AG08396 (cell line): Measurements from ENCODE around the gene KRTAP12-4.
"Not testable (repeated sequence)": the region's sequence is repeated elsewhere in the genome, so short reads cannot be mapped to it uniquely, and the experiment has no call there.

ENCODE experiments used
- DNase-seq: peaks from one replicate; pipeline ENCODE4 v3.0.0; 2012; ENCODE audit warnings: low spot score, mixed read lengths

KRTAP12-4 gene

GRCh38 chr21:44630440-44630839, 24.0 kb downstream of the KRTAP12-4 start:
- no peak for DNase-seq

DNA sequence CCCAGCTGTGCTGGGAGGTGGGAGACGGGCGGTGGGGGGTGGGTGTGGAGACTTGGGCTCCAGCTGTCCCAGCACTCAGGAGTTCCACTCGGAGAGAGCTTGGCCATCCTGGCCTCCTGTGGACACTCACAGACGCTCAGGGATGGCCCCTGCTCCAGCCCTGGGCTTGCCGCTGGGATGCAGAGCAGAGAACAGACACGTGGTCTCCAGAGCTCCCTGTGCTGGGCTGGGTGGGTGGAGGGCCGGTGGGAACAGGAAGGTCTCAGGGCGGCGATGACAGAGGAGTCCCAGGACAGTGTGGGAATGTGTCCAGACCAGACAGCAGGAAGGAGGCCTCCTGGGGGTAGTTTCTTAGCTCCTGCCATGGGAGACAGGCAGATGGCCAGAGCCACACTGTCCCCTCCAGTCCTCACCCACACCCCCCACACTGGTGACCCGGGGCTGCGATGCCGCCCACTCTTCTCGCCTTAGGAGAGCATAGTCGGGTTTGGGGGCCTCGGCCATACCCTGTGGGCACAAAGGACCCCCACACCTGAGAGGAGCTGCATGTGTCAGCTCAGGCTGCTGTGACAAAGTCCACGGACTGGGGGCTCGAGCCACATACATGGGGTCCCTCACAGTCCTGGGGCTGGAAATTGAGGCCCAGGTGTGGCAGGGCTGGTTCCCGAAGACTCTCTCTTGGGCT, 25.6 kb downstream of the KRTAP12-4 start:
- no peak for DNase-seq

DNA sequence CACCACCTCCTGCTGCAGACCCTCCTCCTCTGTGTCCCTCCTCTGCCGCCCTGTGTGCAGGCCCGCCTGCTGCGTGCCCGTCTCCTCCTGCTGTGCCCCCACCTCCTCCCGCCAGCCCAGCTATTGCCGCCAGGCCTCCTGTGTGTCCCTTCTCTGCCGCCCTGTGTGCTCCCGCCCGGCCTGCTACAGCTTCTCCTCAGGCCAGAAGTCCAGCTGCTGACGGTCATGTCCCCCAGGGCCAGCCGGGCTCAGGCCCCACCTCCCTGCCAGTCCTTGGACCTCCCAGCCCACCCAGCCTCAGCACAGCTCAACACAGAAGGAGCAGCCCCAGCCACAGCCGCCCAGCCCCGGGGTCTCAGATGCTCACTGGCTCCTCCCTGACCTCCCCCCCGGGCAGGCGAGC, 26.6 kb downstream of the KRTAP12-4 start:
- DNase-seq = not testable (repeated sequence)

GRCh38 chr21:44627181-44627822, 27.2 kb downstream of the KRTAP12-4 start:
- not testable (repeated sequence) for DNase-seq

DNA sequence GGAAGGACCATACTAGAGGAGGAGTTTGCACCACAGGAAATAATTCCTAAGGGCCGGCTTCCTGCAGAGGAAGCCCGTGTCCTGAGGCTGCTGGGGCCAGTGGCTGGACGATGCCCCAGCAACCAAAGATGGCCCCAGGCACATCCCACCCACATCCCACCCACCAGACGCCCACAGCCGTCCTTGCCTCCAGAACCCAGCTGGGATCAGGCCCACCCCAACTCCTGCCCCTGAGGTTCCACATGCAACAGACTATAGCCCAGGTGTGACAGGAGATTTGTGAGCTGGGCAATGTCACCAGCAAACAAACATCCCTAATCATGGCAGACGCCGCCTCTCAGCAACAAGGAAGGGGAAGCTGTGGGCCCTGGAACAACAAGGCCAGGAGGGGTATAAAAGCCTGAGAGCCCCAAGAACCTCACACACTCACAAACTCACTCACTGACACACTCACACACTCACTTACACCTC, 27.8 kb downstream of the KRTAP12-4 start, which contains the start of gene KRTAP10-9:
Gene KRTAP10-9, plus strand, starts transcription at position 421 of the 471 bp plus-strand sequence. CDS start 79 bp downstream, outside the sequence.
- no peak for DNase-seq

DNA sequence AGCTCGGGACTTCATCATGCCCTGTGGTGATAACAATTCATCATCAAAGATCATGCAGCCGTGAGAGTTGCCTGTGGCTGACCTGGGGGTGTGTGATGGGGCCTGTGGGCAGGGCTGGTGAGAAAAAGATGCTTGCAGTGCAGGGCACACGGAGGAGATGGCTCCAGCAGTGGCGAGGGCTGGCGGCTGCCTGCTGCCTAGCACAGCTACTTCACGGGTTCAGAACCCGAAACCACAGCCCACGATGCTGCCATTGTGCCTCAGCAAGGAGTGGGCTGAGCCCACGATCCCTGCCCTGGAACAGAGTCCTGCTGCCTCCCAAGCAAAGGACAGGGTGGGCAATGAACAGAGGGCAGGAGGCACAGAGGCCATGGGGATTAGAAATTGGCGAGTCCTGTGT, 28.2 kb downstream of the KRTAP12-4 start:
- no peak for DNase-seq

GRCh38 chr21:44625756-44626155, 28.7 kb downstream of the KRTAP12-4 start:
- no peak for DNase-seq

DNA sequence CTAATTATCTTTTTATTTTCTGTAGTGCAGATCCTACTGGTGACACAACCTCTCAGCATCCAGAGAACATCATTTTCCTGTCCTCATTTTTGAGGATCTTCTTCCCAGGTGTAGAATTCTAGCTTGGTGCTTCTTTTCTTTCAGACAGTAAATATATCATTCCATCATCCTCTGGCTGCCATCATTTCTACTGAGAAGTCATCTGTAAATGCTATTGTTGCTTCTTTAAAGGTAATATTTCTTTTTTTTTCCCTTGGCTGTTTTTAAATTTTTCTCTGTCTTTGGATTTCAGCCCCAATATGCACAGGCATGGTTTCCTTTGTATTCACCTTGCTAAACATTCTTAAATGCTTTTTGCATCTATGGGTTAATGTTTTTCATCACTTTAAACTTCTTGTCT, 30.9 kb downstream of the KRTAP12-4 start:
- DNase-seq = no peak

GRCh38 chr21:44619886-44620285, 34.6 kb downstream of the KRTAP12-4 start:
- DNase-seq = no peak

DNA sequence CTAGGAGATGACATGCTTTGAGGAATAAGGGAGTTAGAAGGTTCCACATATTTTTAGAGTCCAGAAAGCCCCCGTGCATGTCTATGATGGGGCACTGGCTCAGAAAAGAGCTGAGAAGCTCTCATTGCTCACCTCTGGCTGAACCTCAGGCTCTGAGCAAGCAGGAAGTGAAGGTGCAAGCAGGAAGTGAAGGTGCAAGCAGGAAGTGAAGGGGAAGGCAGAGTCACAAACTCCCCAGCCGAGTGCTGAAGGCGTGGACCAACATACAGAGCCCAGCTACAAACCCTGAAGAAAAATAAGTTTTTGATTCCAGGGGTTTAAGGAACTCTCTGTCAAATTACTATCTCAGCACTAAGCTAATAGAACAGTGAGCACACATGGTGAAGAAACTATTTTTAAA, 35.5 kb downstream of the KRTAP12-4 start:
- no peak for DNase-seq

DNA sequence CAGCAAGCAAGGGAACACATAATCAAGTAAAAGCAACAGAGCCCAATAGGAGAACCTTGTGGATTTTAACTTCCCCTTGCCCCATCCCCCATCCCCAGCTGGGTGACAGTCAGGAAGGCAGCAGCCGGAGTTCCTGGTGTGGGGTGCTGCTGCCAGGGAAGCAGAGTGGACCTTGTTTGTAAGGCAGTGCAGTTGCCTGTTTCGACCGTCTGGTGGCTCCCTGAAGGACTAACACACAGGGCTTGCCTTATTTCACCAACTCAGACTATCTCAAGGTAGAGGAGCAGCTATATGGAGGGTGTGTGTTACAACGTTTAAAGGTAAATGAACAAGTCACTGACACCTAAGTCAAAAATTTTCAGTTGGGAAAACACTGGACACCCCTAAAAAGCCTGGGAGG, 36.0 kb downstream of the KRTAP12-4 start:
- DNase-seq = no peak

- no peak for DNase-seq
Observed at GRCh38 chr21:44617071-44617501, 37.4 kb downstream of the KRTAP12-4 start.

DNA sequence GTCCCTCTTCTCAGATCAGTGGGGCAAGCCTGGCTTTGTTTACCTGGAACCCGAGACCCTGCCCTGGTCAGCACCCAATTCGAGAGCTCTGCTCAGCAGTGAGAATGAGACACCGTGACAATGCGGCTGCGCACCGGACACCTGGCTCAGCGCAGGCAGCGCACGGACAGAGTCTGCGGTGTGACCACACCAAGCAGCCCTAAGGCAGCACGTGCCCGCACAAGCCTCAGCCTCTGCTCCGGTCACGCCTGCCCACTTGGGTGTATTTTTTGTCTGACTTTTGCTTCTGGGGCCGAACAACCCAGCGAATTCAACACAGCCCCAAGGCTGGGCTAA, 37.9 kb downstream of the KRTAP12-4 start:
- DNase-seq = no peak

DNA sequence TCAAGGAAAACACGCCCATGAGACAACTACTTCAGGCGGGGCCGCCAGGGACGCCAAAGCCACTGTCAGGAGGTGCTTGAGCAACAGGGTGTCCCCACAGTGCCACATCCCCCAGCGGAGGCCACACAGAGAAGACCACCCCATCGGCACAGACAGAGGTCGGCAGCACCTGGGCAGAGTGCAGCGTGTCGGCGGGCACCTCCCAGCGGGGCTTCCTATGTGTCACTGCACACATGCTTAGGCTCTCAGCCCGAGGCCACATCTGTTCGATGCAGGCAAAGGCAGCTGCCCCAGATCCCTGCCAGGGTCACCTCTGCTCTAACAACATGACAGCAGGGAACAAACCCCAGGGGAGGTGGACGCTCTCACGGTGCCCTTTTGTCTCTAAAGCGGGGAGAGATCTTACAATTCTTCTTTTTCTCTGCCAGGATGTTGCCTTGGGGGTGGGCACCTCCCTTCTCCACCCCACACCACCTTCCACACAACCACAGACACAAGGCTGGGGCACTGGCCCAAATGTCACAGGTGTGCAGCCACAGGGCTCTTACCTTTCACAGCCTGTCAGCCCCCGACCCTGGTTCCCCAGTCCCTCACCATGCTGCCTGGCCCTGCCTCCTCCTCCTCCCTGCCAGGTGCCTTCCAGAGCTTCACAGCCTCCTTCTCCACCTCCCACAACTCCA, 38.4 kb downstream of the KRTAP12-4 start:
- DNase-seq = no peak

DNA sequence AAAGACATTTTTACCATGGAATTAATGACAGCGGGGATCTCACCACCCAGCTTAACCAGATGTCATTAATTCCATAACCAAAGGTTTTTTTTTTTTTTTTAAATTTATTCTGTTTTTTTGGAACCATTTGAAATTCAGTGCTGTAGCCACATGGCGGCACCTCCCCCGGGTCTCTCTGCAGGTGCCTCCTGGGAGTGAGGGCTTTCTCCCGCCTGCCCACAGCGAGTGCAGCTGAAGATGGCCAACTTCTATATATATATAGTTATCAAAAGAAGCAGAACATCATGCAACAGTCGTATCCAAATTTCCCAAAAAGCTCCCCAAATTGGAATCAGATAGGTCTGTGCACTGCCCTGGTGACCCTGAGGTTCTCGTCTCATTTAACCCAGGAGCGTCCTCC, 39.0 kb downstream of the KRTAP12-4 start:
- DNase-seq = no peak

DNA sequence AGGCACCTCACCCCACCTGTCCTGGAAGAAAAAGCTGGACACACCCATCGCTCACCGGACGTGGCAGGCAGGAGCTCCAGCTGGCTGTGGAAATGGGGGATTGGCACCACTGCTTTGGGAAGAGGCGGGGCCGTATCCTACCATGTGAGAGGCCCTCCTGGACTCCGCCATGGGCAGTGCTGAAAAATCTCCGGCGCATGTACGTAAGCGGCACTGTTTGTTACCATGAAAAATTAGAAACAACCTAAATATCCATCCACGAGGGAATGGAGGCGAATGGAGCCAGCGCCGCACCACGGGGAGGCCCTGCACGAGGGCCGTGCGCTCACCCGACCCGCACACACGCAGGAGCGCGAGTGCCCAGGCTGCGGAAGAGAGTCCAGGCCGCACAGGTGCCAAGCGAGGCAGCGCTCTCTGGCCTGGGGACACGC, 39.5 kb downstream of the KRTAP12-4 start:
- DNase-seq = no peak

DNA sequence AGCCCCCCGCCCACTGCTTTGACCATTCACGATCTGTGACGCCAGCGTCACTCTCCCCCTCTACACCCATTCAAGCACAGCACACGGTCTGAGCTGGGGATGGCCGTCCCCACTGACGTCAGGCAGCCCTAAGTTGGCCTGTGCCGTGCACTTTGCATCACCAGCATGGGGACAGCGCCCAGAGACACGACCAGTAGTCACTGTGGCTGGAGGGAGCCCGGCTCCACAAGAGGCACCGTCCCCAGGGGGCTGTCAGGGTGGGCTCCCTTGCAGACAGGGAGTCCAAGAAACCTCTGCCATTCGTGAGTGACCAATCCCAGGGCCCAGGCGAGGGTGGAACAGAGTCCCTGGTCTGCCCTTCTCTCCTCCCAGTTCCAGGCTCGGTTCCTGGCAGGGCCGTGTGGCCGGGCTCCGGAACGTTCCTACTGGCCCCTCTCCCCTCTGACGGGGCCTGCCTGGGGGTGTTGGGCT, 40.3 kb downstream of the KRTAP12-4 start:
- DNase-seq = no peak

- no peak for DNase-seq
Observed at GRCh38 chr21:44613386-44614155, 40.9 kb downstream of the KRTAP12-4 start.

DNA sequence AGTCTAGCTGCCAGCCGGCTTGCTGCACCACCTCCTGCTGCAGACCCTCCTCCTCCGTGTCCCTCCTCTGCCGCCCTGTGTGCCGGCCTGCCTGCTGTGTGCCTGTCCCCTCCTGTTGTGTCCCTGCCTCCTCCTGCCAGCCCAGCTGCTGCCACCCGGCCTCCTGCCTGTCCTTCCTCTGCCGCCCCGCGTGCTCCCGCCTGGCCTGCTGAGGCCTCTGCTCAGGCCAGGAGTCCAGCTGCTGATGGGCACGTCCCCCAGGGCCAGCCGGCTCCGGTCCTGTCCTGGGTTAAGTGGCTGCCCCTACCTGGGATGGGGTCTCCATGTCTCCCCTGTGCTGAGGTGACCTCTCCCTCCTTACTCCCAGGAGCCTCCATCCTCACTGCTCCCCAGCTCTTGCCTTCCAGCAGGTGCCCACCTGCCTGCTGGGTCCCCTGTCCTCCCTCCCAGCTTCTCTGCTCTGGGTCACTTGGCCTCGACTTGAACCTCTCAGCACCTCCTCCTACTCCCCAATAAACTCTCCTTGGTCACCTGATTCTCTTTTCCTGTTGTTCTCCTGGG, 41.7 kb downstream of the KRTAP12-4 start:
- no peak for DNase-seq

DNA sequence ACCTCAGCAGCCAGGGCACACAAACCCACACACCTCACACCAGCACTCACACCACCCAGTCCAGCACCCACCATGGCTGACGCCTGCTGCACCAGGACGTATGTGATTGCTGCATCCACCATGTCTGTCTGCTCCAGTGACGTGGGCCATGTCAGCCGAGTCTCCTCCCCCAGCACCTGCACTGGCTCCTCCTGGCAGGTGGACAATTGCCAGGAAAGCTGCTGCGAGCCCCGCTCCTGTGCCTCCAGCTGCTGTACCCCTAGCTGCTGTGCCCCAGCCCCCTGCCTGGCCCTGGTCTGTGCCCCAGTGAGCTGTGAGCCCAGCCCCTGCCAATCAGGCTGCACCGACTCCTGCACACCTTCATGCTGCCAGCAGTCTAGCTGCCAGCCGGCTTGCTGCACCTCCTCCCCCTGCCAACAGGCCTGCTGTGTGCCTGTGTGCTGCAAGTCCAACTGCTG, 42.4 kb downstream of the KRTAP12-4 start, which contains the start of gene KRTAP10-8:
Gene KRTAP10-8, plus strand, starts transcription at position 51 of the 458 bp plus-strand sequence. Its CDS starts 22 bp downstream, at position 73.
- no peak for DNase-seq

DNA sequence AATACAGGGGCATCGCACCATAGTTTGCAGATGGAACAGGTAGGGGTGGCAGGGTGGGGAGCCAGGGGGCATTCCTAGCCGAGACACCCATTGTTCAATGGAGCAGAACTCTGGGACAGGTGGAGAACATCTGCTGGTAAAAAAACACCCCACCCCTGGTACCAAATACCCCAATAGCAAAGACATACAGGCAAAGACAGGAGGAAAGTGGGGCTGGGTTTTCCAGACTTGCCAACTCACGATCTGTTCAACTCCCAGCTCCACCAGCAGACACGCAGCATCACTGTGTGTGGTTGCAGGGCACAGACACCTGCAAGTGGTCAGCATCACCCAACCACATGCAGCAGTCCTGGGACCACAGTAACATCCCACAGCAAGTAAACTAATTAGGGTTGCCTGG, 42.9 kb downstream of the KRTAP12-4 start:
- no peak for DNase-seq
